Caco-2 (cell line): Measurements from ENCODE around the gene TMEM150C. TPM values are rescaled to one million over a fixed set of nuclear protein-coding genes. Genes with fewer than 3 reads are reported as not detected.

Source experiments
- Bru-seq: library from RNA; stranded (reverse); fragments of 400-500 nt; gene quantifications from one replicate; lab custom pipeline; 2021; lab: Mats Ljungman, UMichigan
- BruChase-seq, 2 experiments: library from RNA; stranded (reverse); fragments of 400-500 nt; gene quantifications; one replicate each; lab custom pipeline; 2021; lab: Mats Ljungman, UMichigan
- BruUV-seq: library from RNA; stranded (reverse); fragments of 400-500 nt; replicated peaks from 2 replicates; lab custom pipeline; 2021; lab: Mats Ljungman, UMichigan
- CTCF ChIA-PET: fragments of 300-600 bp; sonication (Branson Sonifier 250); formaldehyde crosslinking; loops from one replicate; lab custom pipeline; 2022; ENCODE audit warnings: antibody characterized with exemption; lab: Charles Lee
- POLR2A ChIA-PET: fragments of 300-600 bp; sonication (Branson Sonifier 250); formaldehyde crosslinking; loops from one replicate; lab custom pipeline; 2022; ENCODE audit warnings: antibody characterized with exemption; lab: Charles Lee
- DNase-seq, 2 experiments: peaks; one replicate each; pipeline versions ENCODE4 v3.0.0 to v3.0.0-alpha.2; 2020 to 2022
- H3K27me3 ChIP-seq: replicated peaks from 2 replicates; pipeline ENCODE4 v1.6.0; 2011; ENCODE audit warnings: low read length; ENCODE audit not compliant: control insufficient read depth, insufficient read depth
- H3K36me3 ChIP-seq: 2 replicates; pipeline ENCODE4 v1.5.1; 2011; ENCODE audit warnings: low read length; ENCODE audit not compliant: control insufficient read depth, insufficient read depth
- H3K4me1 ChIP-seq: fragments of 250-450 bp; sonication (Bioruptor Pico); 2 replicates; pipeline ENCODE4 v1.5.1; 2020; ENCODE audit warnings: mild to moderate bottlenecking
- H3K4me3 ChIP-seq: 2 replicates; pipeline ENCODE4 v1.5.1; 2011; ENCODE audit warnings: low read depth, mild to moderate bottlenecking, control low read depth, low read length
- H3K9me3 ChIP-seq: fragments of 250-450 bp; sonication (Bioruptor Pico); 2 replicates; pipeline ENCODE4 v1.5.1; 2020; ENCODE audit warnings: mild to moderate bottlenecking, moderate library complexity
- H3K27ac Mint-ChIP-seq: one replicate; pipeline ENCODE4 v1.8.0; 2022; ENCODE audit warnings: mixed read lengths; ENCODE audit not compliant: unreplicated experiment
- H3K27me3 Mint-ChIP-seq: one replicate; pipeline ENCODE4 v1.8.0; 2022; ENCODE audit warnings: mixed read lengths; ENCODE audit not compliant: insufficient read depth, unreplicated experiment
- H3K36me3 Mint-ChIP-seq: one replicate; pipeline ENCODE4 v1.8.0; 2022; ENCODE audit warnings: mild to moderate bottlenecking, mixed read lengths; ENCODE audit not compliant: insufficient read depth, unreplicated experiment
- H3K4me1 Mint-ChIP-seq: one replicate; pipeline ENCODE4 v1.8.0; 2022; ENCODE audit warnings: low read depth, mixed read lengths; ENCODE audit not compliant: unreplicated experiment
- H3K4me3 Mint-ChIP-seq: one replicate; pipeline ENCODE4 v1.8.0; 2022; ENCODE audit warnings: mild to moderate bottlenecking, moderate library complexity, mixed read lengths; ENCODE audit not compliant: unreplicated experiment
- H3K9me3 Mint-ChIP-seq: one replicate; pipeline ENCODE4 v1.8.0; 2022; ENCODE audit warnings: mixed read lengths; ENCODE audit not compliant: unreplicated experiment
- intact Hi-C: fragments of 100-400 bp; cut with micrococcal nuclease; formaldehyde crosslinking; loops from one replicate; pipeline ENCODE4 v1.10.0; 2022; ENCODE audit not compliant: unreplicated experiment
- long read RNA-seq: library from polyadenylated mRNA; stranded (forward); transcript quantifications from one replicate; pipeline ENCODE4 v2.0.0, GENCODE V29; 2022
- total RNA-seq: library from RNA; stranded (reverse); gene quantifications from 2 replicates; pipeline ENCODE4 v1.2.3, GENCODE V29; 2022
- TF ChIP-seq, protein P1 (sequence below), 2 experiments: fragments of 200-600 bp in 1 of 2; IDR thresholded peaks; 1 replicate in 1 of 2; 2 replicates in 1 of 2; pipeline versions ENCODE4 v1.5.1 to v1.8.0; 2011 to 2022; ENCODE audit warnings: antibody characterized with exemption in 1 of 2, control low read depth in 1 of 2, inconsistent platforms in 1 of 2, low read depth in 1 of 2, low read length in 1 of 2, mild to moderate bottlenecking in 1 of 2, moderate library complexity in 1 of 2; ENCODE audit not compliant: insufficient read depth in 1 of 2, severe bottlenecking in 1 of 2, unreplicated experiment in 1 of 2

TMEM150C gene
- total RNA-seq = 5.0 and 5.7 TPM in 2 replicates
- percentile 55 among the genes with signal in this experiment for Bru-seq, nascent RNA
- BruChase-seq, experiment 1, labeled RNA remaining after a 2-hour chase = percentile 54 among the genes with signal in this experiment
- BruChase-seq, experiment 2, labeled RNA remaining after a 6-hour chase = percentile 51 among the genes with signal in this experiment
- long read RNA-seq, partial matches to known transcripts = 2 of 4 reads
- long read RNA-seq, other reads (novel, unspliced or antisense) = 0 of 4 reads

DNA sequence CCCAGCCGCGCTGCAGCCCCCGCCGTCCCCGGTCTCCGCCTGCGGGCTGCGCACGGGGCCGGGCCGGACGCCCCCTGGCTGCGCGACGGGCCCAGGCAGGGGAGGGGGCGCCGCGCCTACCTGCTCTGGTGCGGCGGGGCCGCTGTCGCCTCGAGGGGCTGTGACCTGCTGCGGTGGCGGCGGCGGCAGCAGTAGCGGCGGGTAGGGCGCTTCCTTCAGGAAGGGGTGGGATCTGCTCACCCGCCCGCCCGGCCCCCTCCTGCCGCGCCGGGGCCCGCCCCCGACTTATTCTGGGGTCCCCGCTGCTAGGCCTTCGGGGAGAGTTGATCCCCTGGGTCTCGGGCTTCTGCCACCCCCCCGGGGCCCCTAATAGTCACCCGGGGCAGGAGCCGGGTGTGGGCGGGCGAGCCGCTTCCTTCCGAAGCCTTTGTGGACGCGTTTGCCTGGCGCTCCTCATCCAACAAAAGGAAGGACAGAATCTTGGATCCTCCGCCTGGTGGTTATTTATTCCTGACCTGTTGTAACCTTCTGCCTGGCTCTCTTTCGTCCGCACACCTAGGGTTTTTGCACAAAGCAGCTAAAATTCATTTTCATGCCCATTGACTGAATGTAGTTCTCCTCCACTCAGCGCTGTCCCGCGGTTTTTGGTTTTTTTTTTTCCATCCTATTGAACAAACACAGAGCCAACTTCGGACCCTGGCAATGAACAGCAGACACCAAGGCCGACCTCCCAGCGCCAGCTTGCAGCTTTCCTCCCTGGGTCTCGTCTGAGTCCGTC, at the start of gene TMEM150C:
Gene TMEM150C, minus strand, starts transcription at position 203 of the 778 bp plus-strand sequence. CDS start 57,331 bp downstream, outside the sequence.
- BruUV-seq = no TSS peak
- no peaks in the 10 kb centered on the region for H3K27me3 ChIP-seq
- H3K4me3 ChIP-seq = peak within 1 kb of the TSS; percentile 56
- H3K9me3 Mint-ChIP-seq = no peaks in the 10 kb centered on the region
- TF ChIP-seq, protein P1, sequence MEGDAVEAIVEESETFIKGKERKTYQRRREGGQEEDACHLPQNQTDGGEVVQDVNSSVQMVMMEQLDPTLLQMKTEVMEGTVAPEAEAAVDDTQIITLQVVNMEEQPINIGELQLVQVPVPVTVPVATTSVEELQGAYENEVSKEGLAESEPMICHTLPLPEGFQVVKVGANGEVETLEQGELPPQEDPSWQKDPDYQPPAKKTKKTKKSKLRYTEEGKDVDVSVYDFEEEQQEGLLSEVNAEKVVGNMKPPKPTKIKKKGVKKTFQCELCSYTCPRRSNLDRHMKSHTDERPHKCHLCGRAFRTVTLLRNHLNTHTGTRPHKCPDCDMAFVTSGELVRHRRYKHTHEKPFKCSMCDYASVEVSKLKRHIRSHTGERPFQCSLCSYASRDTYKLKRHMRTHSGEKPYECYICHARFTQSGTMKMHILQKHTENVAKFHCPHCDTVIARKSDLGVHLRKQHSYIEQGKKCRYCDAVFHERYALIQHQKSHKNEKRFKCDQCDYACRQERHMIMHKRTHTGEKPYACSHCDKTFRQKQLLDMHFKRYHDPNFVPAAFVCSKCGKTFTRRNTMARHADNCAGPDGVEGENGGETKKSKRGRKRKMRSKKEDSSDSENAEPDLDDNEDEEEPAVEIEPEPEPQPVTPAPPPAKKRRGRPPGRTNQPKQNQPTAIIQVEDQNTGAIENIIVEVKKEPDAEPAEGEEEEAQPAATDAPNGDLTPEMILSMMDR (IDR thresholded peaks at IDR 0.05; ENCODE audit: insufficient read depth in 1 of 2, low read depth in 1 of 2, low read length in 1 of 2, severe bottlenecking in 1 of 2, unreplicated experiment in 1 of 2) = no peak
- CTCF ChIA-PET = interaction anchor here (0.6 kb wide), 1 partner anchor 115 kb away, joined by 3 read pairs; no protein-coding TSS in a partner anchor
- H3K4me1 Mint-ChIP-seq = peaks cover 12% of the 10 kb centered on the region
- H3K36me3 Mint-ChIP-seq = peaks cover 12% of the 10 kb centered on the region
- peak; percentile 43 to 69 for DNase-seq
- peak within 1 kb of the TSS; percentile 81 for H3K4me3 Mint-ChIP-seq
- H3K36me3 ChIP-seq = no peaks in the 10 kb centered on the region
- intact Hi-C loops = loop anchor here (2.0 to 5.0 kb wide), 2 partner anchors 35 to 99 kb away; no protein-coding TSS in a partner anchor
- H3K4me1 ChIP-seq = no peaks in the 10 kb centered on the region
- H3K9me3 ChIP-seq = no peaks in the 10 kb centered on the region
- peak within 1 kb of the TSS; percentile 48 for H3K27ac Mint-ChIP-seq
- POLR2A ChIA-PET = no interaction called here
- no peaks in the 10 kb centered on the region for H3K27me3 Mint-ChIP-seq

DNA sequence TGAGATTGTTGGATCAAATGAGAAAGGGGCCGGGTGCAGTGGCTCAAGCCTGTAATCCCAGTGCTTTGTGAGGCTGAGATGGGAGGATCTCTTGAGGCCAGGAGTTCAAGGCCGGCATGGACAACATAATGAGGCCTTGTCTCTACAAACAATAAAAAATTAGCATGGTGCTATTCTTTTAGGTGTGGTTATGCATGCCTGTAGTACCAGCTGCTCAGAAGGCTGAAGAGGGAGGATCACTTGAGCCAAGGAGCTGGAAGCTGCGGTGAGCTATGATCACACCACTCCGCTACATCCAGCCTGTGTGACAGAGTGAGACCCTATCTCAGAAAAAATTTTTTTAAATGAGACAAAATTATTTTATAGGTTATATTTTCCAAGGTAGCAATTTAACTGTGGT, 49.7 kb upstream of the TMEM150C start:
- Mint-ChIP-seq H3K9me3 (no peaks in the 10 kb centered on the region), H3K27ac (no peak overlapping the region), H3K4me3 (no peak overlapping the region), H3K4me1 (peaks cover 7% of the 10 kb centered on the region), H3K36me3 (no peaks in the 10 kb centered on the region), H3K27me3 (no peaks in the 10 kb centered on the region)
- intact Hi-C loops = no loop called here
- ChIA-PET CTCF (no interaction called here), POLR2A (no interaction called here)
- Histone ChIP-seq H3K27me3 (no peaks in the 10 kb centered on the region), H3K36me3 (no peaks in the 10 kb centered on the region), H3K9me3 (no peaks in the 10 kb centered on the region), H3K4me3 (no peak overlapping the region), H3K4me1 (peaks cover 5% of the 10 kb centered on the region; the same call in 1 of the 2 replicates)
- BruUV-seq = no TSS peak
- no peak for DNase-seq
- TF ChIP-seq, protein P1 (IDR thresholded peaks at IDR 0.05; ENCODE audit: insufficient read depth in 1 of 2, low read depth in 1 of 2, low read length in 1 of 2, severe bottlenecking in 1 of 2, unreplicated experiment in 1 of 2) = no peak

DNA sequence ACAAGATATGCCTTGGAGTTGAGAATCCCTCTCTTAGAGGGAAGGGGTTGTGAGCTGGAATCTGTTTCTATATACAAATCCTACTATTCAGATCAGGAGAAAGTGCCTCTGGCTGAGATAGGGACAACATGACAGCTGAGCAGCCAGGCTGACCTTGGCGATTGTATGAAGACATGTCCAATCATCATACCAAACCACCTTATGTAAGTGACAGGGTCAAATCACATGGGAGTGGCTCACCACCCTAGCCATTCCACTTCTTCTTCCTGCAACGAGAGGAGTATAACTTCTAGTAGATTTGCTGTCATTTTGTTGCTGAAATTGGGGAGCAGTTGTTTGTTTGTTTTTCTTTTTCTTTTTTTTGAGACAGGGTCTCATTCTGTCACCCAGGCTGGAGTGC, 48.3 kb upstream of the TMEM150C start:
- POLR2A ChIA-PET = no interaction called here
- H3K4me1 ChIP-seq = peaks cover 5% of the 10 kb centered on the region; the same call in 1 of the 2 replicates
- no peak overlapping the region for H3K27ac Mint-ChIP-seq
- H3K9me3 Mint-ChIP-seq = no peaks in the 10 kb centered on the region
- H3K36me3 Mint-ChIP-seq = no peaks in the 10 kb centered on the region
- H3K4me1 Mint-ChIP-seq = peaks cover 7% of the 10 kb centered on the region
- CTCF ChIA-PET = no interaction called here
- BruUV-seq = no TSS peak
- intact Hi-C loops = no loop called here
- no peaks in the 10 kb centered on the region for H3K36me3 ChIP-seq
- no peak for DNase-seq
- TF ChIP-seq, protein P1 (IDR thresholded peaks at IDR 0.05; ENCODE audit: insufficient read depth in 1 of 2, low read depth in 1 of 2, low read length in 1 of 2, severe bottlenecking in 1 of 2, unreplicated experiment in 1 of 2) = no peak
- no peaks in the 10 kb centered on the region for H3K27me3 ChIP-seq
- no peak overlapping the region for H3K4me3 ChIP-seq
- H3K9me3 ChIP-seq = no peaks in the 10 kb centered on the region
- no peaks in the 10 kb centered on the region for H3K27me3 Mint-ChIP-seq
- H3K4me3 Mint-ChIP-seq = no peak overlapping the region
